ENCODE results near the gene KIFBP. TPM values are rescaled to one million over a fixed set of nuclear protein-coding genes. Genes with fewer than 3 reads are reported as not detected.
A peak's percentile ranks its signal among the peaks of the same experiment; 100 is the strongest.
"Not testable (repeated sequence)": the region's sequence is repeated elsewhere in the genome, so short reads cannot be mapped to it uniquely, and the experiment has no call there.

The KIFBP gene
- total and polyA plus RNA-seq, 8 donors = 5.5 to 16.4 (median 6.7) TPM

DNA sequence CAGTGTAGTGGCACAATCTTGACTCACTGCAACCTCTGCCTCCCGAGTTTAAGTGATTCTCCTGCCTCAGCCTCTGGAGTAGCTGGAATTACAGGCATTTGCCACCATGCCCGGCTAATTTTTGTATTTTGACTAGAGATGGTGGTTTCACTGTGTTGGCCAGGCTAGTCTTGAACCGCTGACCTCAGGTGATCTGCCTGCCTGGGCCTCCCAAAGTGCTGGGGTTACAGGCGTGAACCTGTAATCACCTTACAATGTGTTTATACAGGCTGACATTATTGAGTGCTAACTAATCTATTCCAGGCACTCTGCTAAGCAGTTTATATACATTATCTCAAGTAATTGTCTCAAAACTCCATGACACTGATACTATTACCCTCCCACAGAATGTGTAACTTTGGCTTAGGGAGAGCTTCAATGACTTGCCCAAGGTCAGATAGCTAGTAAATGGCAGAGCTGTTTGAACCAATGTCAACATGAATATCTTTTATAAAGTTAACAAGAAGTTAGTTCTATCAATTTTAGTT is 36.8 kb downstream of the KIFBP start:
- no peak for DNase-seq
- H3K4me3 ChIP-seq = no peak overlapping the region
- H3K27ac ChIP-seq = no peak overlapping the region
- H3K9me3 ChIP-seq = no peaks in the 10 kb centered on the region
- no peak for ATAC-seq
- TF ChIP-seq, protein P1, sequence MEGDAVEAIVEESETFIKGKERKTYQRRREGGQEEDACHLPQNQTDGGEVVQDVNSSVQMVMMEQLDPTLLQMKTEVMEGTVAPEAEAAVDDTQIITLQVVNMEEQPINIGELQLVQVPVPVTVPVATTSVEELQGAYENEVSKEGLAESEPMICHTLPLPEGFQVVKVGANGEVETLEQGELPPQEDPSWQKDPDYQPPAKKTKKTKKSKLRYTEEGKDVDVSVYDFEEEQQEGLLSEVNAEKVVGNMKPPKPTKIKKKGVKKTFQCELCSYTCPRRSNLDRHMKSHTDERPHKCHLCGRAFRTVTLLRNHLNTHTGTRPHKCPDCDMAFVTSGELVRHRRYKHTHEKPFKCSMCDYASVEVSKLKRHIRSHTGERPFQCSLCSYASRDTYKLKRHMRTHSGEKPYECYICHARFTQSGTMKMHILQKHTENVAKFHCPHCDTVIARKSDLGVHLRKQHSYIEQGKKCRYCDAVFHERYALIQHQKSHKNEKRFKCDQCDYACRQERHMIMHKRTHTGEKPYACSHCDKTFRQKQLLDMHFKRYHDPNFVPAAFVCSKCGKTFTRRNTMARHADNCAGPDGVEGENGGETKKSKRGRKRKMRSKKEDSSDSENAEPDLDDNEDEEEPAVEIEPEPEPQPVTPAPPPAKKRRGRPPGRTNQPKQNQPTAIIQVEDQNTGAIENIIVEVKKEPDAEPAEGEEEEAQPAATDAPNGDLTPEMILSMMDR (IDR thresholded peaks at IDR 0.05) = no peak
- H3K27me3 ChIP-seq = no peaks in the 10 kb centered on the region
- H3K4me1 ChIP-seq = no peaks in the 10 kb centered on the region
- intact Hi-C loops (cut with DNase I) = no loop called here
- FAIRE-seq = no peak
- 66 to 67% methylated on average over 4 of the region's 4 CpGs for WGBS, 2 donors
- no peaks in the 10 kb centered on the region for H3K36me3 ChIP-seq

DNA sequence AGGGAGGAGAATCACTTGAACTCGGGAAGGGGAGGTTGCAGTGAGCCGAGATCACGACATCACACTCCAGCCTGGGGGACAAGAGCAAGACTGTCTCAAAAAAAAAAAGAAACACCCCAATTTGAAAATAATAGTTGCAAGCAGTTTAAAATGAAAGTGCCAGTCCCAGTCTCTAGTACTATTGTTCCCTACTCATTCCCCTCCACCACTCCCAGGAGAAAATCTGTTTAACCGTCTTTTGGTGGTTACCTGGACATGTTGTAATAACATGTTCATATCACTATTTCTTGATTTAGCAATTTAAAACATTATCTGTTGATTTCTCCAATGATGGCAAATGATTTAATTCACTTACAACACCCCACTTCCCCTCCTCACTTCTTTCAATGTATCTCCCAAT is 44.7 kb downstream of the KIFBP start:
- FAIRE-seq = no peak
- H3K9me3 ChIP-seq = no peaks in the 10 kb centered on the region
- no peaks in the 10 kb centered on the region for H3K36me3 ChIP-seq
- WGBS, 2 donors = 70 to 82% methylated on average over 4 of the region's 4 CpGs
- peak in 1 of 6 donors; percentile 5 for DNase-seq
- no peaks in the 10 kb centered on the region for H3K27me3 ChIP-seq
- TF ChIP-seq, protein P1 (IDR thresholded peaks at IDR 0.05) = no peak
- no peak overlapping the region for H3K27ac ChIP-seq
- intact Hi-C loops (cut with DNase I) = no loop called here
- no peak overlapping the region for H3K4me3 ChIP-seq
- ATAC-seq = no peak
- H3K4me1 ChIP-seq = no peaks in the 10 kb centered on the region

DNA sequence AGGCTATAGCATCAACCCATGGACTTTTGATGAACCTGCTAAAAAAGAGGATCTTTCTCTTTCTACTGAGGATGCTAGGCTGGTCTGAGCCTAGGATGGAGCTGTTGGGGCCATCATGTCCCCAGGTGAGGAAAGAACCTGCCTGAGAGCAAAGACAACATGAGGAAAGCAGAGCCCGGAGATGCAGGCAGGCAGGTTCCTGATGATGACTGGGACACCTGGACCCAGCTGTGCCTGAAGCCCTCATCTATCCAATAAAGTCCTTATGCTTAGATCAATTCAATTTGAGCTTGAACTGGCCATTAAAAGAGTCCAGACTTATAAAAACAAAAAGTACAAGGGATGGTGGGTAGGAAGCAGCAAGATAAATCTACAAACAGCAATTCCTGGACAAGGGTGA is 48.9 kb downstream of the KIFBP start:
- H3K27ac ChIP-seq = no peak overlapping the region
- DNase-seq = no peak
- TF ChIP-seq, protein P1 (IDR thresholded peaks at IDR 0.05) = no peak
- FAIRE-seq = no peak
- no peaks in the 10 kb centered on the region for H3K36me3 ChIP-seq
- no peaks in the 10 kb centered on the region for H3K9me3 ChIP-seq
- no peak for ATAC-seq
- no peaks in the 10 kb centered on the region for H3K27me3 ChIP-seq
- H3K4me1 ChIP-seq = no peaks in the 10 kb centered on the region
- no peak overlapping the region for H3K4me3 ChIP-seq
- WGBS, 2 donors = 89 to 91% methylated on average over 1 of the region's 1 CpG
- intact Hi-C loops (cut with DNase I) = no loop called here

DNA sequence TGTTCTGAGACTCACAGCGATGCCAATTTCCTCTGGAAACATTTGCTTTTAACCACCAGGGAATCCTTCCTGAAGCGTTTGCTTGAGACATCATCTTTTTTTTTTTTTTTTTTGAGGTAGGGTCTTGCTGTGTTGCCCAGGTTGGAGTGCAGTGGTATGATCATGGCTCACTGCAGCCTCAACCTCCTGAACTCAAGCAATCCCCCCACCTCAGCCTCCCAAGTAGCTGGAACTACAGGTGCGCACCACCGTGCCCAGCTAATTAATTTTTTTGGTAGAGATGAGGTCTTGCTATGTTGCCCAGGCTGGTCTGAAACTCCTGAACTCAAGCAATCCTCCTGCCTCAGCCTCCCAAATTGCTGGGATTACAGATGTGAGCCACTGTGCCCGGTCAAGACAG is 52.3 kb downstream of the KIFBP start:
- FAIRE-seq, H3K9me3 ChIP-seq, H3K27ac ChIP-seq: not testable (repeated sequence)

DNA sequence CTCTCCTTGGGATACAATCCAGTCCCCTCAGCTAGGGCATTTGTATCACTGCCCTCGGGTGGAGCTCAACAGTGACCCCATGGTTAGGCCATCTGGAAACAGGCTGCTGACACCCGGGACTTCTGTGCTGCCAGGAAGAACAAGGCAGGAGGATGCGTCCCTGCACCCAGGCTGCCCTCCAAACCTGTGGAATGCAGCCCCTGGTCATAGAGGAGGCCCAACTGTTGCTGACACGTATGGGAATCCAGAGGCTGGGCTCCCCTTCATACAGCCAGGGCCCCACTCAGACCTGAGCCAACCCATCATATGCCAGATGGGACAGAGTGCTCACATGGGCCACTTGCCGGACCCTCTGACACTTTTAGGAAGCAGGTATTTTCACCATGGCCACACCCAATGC is 53.8 kb downstream of the KIFBP start:
- Histone ChIP-seq H3K4me1 (no peaks in the 10 kb centered on the region), H3K9me3 (no peaks in the 10 kb centered on the region), H3K36me3 (no peaks in the 10 kb centered on the region), H3K4me3 (no peak overlapping the region), H3K27ac (no peak overlapping the region), H3K27me3 (no peaks in the 10 kb centered on the region)
- WGBS, 2 donors = 74 to 81% methylated on average over 5 of the region's 5 CpGs
- intact Hi-C loops (cut with DNase I) = no loop called here
- TF ChIP-seq, protein P1 (IDR thresholded peaks at IDR 0.05) = no peak
- FAIRE-seq (no peak), DNase-seq (no peak), ATAC-seq (no peak)

More for the DNA sequence above, 52.3 kb downstream of the KIFBP start:
- H3K27me3 ChIP-seq; H3K4me3 ChIP-seq; H3K4me1 ChIP-seq; intact Hi-C loops (cut with DNase I); H3K36me3 ChIP-seq; ATAC-seq: not testable (repeated sequence)
- DNase-seq = peak in 1 of 6 donors; percentile 4
- WGBS, 2 donors = 68 to 75% methylated on average over 5 of the region's 5 CpGs
